Mammary epithelial cell (primary cell): ENCODE measurements around the gene GOLGA6B.

Experiments used
- EZH2 ChIP-seq: IDR thresholded peaks from 2 replicates; pipeline ENCODE4 v1.6.1; 2012; ENCODE audit warnings: low read length, inconsistent platforms, borderline replicate concordance
- TF ChIP-seq, protein P1 (sequence below), 2 donors: IDR thresholded peaks in 1 of 2; conservative IDR thresholded peaks in 1 of 2; 2 replicates each; pipeline ENCODE4 v1.5.1; 2011 to 2012; ENCODE audit warnings: inconsistent platforms in 2 of 2, low read length in 2 of 2, mild to moderate bottlenecking in 2 of 2, control low read depth in 1 of 2, low read depth in 1 of 2; ENCODE audit not compliant: insufficient read depth in 1 of 2; ENCODE audit errors: extremely low read depth in 1 of 2

DNA sequence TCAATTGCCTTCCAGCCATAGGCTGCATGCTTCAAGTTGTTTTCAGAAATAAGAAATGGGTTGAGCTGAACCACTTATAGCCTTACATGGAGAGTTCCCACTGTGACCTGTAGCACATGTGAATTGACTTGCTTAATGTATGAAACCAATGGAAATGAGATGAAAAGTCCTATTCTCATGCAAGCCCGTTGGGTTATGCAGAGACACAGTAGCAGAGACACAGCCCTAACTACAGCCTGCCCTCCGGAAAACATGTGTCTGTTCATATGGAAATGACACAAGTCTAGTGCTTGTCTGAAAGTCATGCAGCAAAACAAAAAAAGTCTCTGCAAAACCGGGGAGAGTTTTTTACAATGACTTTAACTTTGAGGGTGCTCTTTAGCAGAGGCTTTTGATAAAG lies 17.0 kb downstream of the GOLGA6B start:
- TF ChIP-seq, protein P1, sequence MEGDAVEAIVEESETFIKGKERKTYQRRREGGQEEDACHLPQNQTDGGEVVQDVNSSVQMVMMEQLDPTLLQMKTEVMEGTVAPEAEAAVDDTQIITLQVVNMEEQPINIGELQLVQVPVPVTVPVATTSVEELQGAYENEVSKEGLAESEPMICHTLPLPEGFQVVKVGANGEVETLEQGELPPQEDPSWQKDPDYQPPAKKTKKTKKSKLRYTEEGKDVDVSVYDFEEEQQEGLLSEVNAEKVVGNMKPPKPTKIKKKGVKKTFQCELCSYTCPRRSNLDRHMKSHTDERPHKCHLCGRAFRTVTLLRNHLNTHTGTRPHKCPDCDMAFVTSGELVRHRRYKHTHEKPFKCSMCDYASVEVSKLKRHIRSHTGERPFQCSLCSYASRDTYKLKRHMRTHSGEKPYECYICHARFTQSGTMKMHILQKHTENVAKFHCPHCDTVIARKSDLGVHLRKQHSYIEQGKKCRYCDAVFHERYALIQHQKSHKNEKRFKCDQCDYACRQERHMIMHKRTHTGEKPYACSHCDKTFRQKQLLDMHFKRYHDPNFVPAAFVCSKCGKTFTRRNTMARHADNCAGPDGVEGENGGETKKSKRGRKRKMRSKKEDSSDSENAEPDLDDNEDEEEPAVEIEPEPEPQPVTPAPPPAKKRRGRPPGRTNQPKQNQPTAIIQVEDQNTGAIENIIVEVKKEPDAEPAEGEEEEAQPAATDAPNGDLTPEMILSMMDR (conservative IDR thresholded peaks at IDR 0.05 in 1 of 2, IDR thresholded peaks at IDR 0.05 in 1 of 2; ENCODE audit: extremely low read depth in 1 of 2, insufficient read depth in 1 of 2, low read depth in 1 of 2, low read length in 2 of 2): no peak
- no peak for TF ChIP-seq EZH2
